GM12892 (cell line): ENCODE data around the gene ALPL.

ENCODE experiments used
- POLR2A ChIP-seq: IDR thresholded peaks from 2 replicates; pipeline ENCODE4 v1.6.1; 2011; ENCODE audit warnings: low read depth, low read length, control low read depth
- POLR2AphosphoS5 ChIP-seq: IDR thresholded peaks from 2 replicates; pipeline ENCODE4 v1.6.1; 2011; ENCODE audit warnings: low read depth, low read length, control low read depth
- TAF1 ChIP-seq: IDR thresholded peaks from 2 replicates; pipeline ENCODE4 v1.6.1; 2011; ENCODE audit warnings: low read depth, mild to moderate bottlenecking, control low read depth, low read length, borderline replicate concordance

DNA sequence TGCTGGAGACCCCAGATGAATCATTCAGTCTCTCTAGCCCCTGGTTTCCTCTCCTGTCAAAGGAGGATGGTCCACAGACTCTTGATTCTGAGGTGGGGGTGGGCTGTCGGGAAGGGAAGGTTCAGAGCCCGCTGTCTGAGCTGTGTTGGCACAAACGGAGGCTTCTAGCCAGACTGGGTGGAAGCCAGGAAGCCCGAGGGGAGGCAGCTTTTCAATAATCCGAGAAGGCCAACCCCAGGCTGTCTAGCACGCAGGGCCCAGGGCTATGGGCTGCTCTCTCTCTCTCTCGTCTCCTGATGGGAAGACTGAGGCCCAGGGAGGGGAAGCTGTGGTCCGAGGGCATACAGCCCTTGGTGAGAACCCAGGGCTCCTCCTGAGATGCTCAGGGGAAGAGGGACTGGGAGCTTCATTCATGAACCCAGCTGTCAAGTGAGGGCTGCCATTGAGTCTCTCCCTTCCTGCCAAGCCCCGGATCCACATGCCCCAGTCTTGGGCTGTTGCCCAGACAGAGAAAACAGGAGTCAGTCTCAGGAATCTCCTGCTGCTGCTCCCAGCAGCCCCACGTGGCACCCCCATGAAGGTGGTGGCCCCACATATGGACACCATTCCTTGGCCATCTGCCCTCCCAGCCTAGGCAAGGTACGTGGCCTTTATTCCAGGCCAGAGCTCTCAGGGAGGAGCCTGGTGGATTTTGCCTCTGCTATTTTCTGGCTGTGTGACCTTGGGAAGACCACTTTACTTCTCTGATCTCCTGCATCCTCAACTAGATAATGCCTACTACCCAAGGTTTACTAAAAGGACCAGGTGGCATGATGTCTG, 115.6 kb downstream of the ALPL start:
- no peak for TF ChIP-seq POLR2AphosphoS5
- TF ChIP-seq TAF1, result no peak
- TF ChIP-seq POLR2A, result no peak
